Natural killer cell (primary cell): Measurements from ENCODE around the gene MARK4. TPM values are rescaled to one million over a fixed set of nuclear protein-coding genes. Genes with fewer than 3 reads are reported as not detected.

Experiments
- ATAC-seq, 3 donors: fragments of 150-1000 bp in 2 of 3; fragments of 200-7000 bp in 1 of 3; cut with Tn5 transposase; 1 replicate in 1 of 3; 2 replicates in 2 of 3; pipeline ENCODE4 v1.10.0; 2021; ENCODE audit warnings: mild to moderate bottlenecking in 2 of 3, moderate library complexity in 2 of 3
- DNase-seq, 2 donors: peaks; one replicate each; pipeline versions ENCODE4 v3.0.0 to v3.0.0-alpha.2; 2013 to 2021; ENCODE audit warnings: mixed read lengths in 1 of 2
- H3K27ac ChIP-seq: one replicate; pipeline ENCODE4 v1.5.1; 2013; ENCODE audit warnings: mild to moderate bottlenecking, low read length
- H3K27me3 ChIP-seq: one replicate; pipeline ENCODE4 v1.6.1; 2013; ENCODE audit warnings: low read length; ENCODE audit not compliant: control insufficient read depth, insufficient read depth
- H3K36me3 ChIP-seq: one replicate; pipeline ENCODE4 v1.6.1; 2013; ENCODE audit warnings: low read length; ENCODE audit not compliant: control insufficient read depth, insufficient read depth
- H3K4me1 ChIP-seq: one replicate; pipeline ENCODE4 v1.6.1; 2013; ENCODE audit warnings: low read length; ENCODE audit not compliant: control insufficient read depth, insufficient read depth
- H3K4me3 ChIP-seq: one replicate; pipeline ENCODE4 v1.5.1; 2013; ENCODE audit warnings: low read length
- H3K9me3 ChIP-seq: one replicate; pipeline ENCODE4 v1.6.1; 2013; ENCODE audit warnings: low read length; ENCODE audit not compliant: control insufficient read depth, insufficient read depth
- H3K27ac Mint-ChIP-seq, 2 donors: one replicate each; pipeline ENCODE4 v1.8.0; 2022; ENCODE audit warnings: mild to moderate bottlenecking in 2 of 2, mixed read lengths in 2 of 2, moderate library complexity in 1 of 2
- H3K27me3 Mint-ChIP-seq, 2 donors: one replicate each; pipeline ENCODE4 v1.8.0; 2022; ENCODE audit warnings: low read depth in 2 of 2, mixed read lengths in 2 of 2
- H3K36me3 Mint-ChIP-seq: one replicate; pipeline ENCODE4 v1.8.0; 2022; ENCODE audit warnings: mixed read lengths
- H3K4me1 Mint-ChIP-seq, 2 donors: one replicate each; pipeline ENCODE4 v1.8.0; 2022; ENCODE audit warnings: mixed read lengths in 2 of 2
- H3K4me3 Mint-ChIP-seq: one replicate; pipeline ENCODE4 v1.8.0; 2022; ENCODE audit warnings: mild to moderate bottlenecking, moderate library complexity, mixed read lengths
- H3K9me3 Mint-ChIP-seq, 2 donors: one replicate each; pipeline ENCODE4 v1.8.0; 2022; ENCODE audit warnings: mixed read lengths in 2 of 2
- CTCF ChIP-seq: fragments of 200-600 bp; IDR thresholded peaks from one replicate; pipeline ENCODE4 v1.8.0; 2022; ENCODE audit warnings: antibody characterized with exemption
- WGBS: methylation state at CpG from one replicate; pipeline ENCODE4 v1.1.7; 2013; ENCODE audit warnings: missing lambda C conversion rate; ENCODE audit not compliant: insufficient coverage; 5-methylcytosine and 5-hydroxymethylcytosine counted together
- intact Hi-C: fragments of 100-400 bp; cut with micrococcal nuclease; formaldehyde crosslinking; loops from one replicate; pipeline ENCODE4 v1.14.2; 2022
- total RNA-seq, 4 donors: library from RNA; stranded (reverse); fragments of 120-200 nt in 1 of 4; gene quantifications; one replicate each; pipeline versions ENCODE4 v1.2.3 to v1.2.4, GENCODE V29; 2013 to 2022

Gene MARK4
- total RNA-seq, 3 donors from 2014 or later (not counting 1 experiment from before 2014, with no cell fraction given) = 50.4 to 53.6 (median 51.4) TPM

- no peak for TF ChIP-seq CTCF
- ATAC-seq = peak in 1 of 3 donors; percentile 13
- Mint-ChIP-seq H3K9me3 (no peaks in the 10 kb centered on the region), H3K27me3 (no peaks in the 10 kb centered on the region), H3K4me3 (peak overlapping the region; percentile 94), H3K27ac (peak overlapping the region; percentile 78 to 85), H3K36me3 (no peaks in the 10 kb centered on the region), H3K4me1 (peaks cover 44 to 60% of the 10 kb centered on the region in 2 donors)
- intact Hi-C loops = no loop called here
- H3K4me1 ChIP-seq = peaks cover 46% of the 10 kb centered on the region
- H3K27me3 ChIP-seq = no peaks in the 10 kb centered on the region
- peak overlapping the region; percentile 8 for H3K27ac ChIP-seq
- no peak overlapping the region for H3K4me3 ChIP-seq
- H3K9me3 ChIP-seq = no peaks in the 10 kb centered on the region
- H3K36me3 ChIP-seq = no peaks in the 10 kb centered on the region
- peak in 1 of 2 donors; percentile 30 for DNase-seq
- 53% methylated on average over 12 of the region's 12 CpGs for WGBS
These were observed 2.4 kb downstream of the MARK4 start for GRCh38 chr19:45253396-45254027.

GRCh38 chr19:45254044-45254531, 3.0 kb downstream of the MARK4 start:
- Mint-ChIP-seq H3K27ac (peak overlapping the region; percentile 78 to 85), H3K36me3 (no peaks in the 10 kb centered on the region), H3K9me3 (no peaks in the 10 kb centered on the region), H3K27me3 (no peaks in the 10 kb centered on the region), H3K4me1 (peaks cover 40 to 55% of the 10 kb centered on the region in 2 donors), H3K4me3 (peak overlapping the region; percentile 94)
- Histone ChIP-seq H3K27ac (no peak overlapping the region), H3K4me1 (peaks cover 42% of the 10 kb centered on the region), H3K36me3 (no peaks in the 10 kb centered on the region), H3K4me3 (no peak overlapping the region), H3K9me3 (no peaks in the 10 kb centered on the region), H3K27me3 (no peaks in the 10 kb centered on the region)
- WGBS = 83% methylated on average over 11 of the region's 11 CpGs
- intact Hi-C loops = no loop called here
- ATAC-seq = no peak
- peak; percentile 20 for TF ChIP-seq CTCF
- DNase-seq = peak in 1 of 2 donors; percentile 46

GRCh38 chr19:45255611-45256157, 4.6 kb downstream of the MARK4 start:
- Histone ChIP-seq H3K36me3 (no peaks in the 10 kb centered on the region), H3K4me1 (peaks cover 36% of the 10 kb centered on the region), H3K27me3 (no peaks in the 10 kb centered on the region), H3K4me3 (no peak overlapping the region), H3K9me3 (no peaks in the 10 kb centered on the region), H3K27ac (no peak overlapping the region)
- no peaks in the 10 kb centered on the region for H3K36me3 Mint-ChIP-seq
- H3K27ac Mint-ChIP-seq = peak overlapping the region in 1 of 2 donors; percentile 65
- no peaks in the 10 kb centered on the region for H3K27me3 Mint-ChIP-seq
- WGBS = 91% methylated on average over 9 of the region's 9 CpGs
- TF ChIP-seq CTCF = no peak
- H3K4me1 Mint-ChIP-seq = peaks cover 37 to 52% of the 10 kb centered on the region in 2 donors
- intact Hi-C loops = no loop called here
- no peaks in the 10 kb centered on the region for H3K9me3 Mint-ChIP-seq
- ATAC-seq (no peak), DNase-seq (no peak)
- no peak overlapping the region for H3K4me3 Mint-ChIP-seq
